CD8-positive, alpha-beta memory T cell (primary cell): ENCODE measurements around the gene SAMD4B. TPM values are rescaled to one million over a fixed set of nuclear protein-coding genes. Genes with fewer than 3 reads are reported as not detected.

Source experiments
- CTCF ChIA-PET: fragments of 350-600 bp; sonication (Branson Sonifier 250); formaldehyde crosslinking; loops from one replicate; lab custom pipeline; 2021; ENCODE audit warnings: antibody characterized with exemption; lab: Charles Lee
- POLR2A ChIA-PET: fragments of 350-600 bp; sonication (Branson Sonifier 250); formaldehyde crosslinking; loops from one replicate; lab custom pipeline; 2021; ENCODE audit warnings: antibody characterized with exemption; lab: Charles Lee
- DNase-seq, 5 donors: peaks; one replicate each; pipeline versions ENCODE4 v3.0.0 to v3.0.0-alpha.2; 2020 to 2022; ENCODE audit warnings: mixed read lengths in 1 of 5
- H3K27ac ChIP-seq: one replicate; pipeline ENCODE4 v1.7.0; 2013; ENCODE audit warnings: low read depth, mild to moderate bottlenecking, low read length, moderate library complexity
- H3K27me3 ChIP-seq: 2 replicates; pipeline ENCODE4 v1.7.0; 2013; ENCODE audit warnings: low read length, mild to moderate bottlenecking; ENCODE audit not compliant: insufficient read depth, poor library complexity, severe bottlenecking
- H3K36me3 ChIP-seq: 2 replicates; pipeline ENCODE4 v1.7.0; 2013; ENCODE audit warnings: mild to moderate bottlenecking, low read length, moderate library complexity; ENCODE audit not compliant: insufficient read depth
- H3K4me1 ChIP-seq: 2 replicates; pipeline ENCODE4 v1.7.0; 2013; ENCODE audit warnings: mild to moderate bottlenecking, low read length, moderate library complexity; ENCODE audit not compliant: insufficient read depth
- H3K4me3 ChIP-seq: 2 replicates; pipeline ENCODE4 v1.7.0; 2013; ENCODE audit warnings: mild to moderate bottlenecking, low read length
- H3K9me3 ChIP-seq: 2 replicates; pipeline ENCODE4 v1.7.0; 2013; ENCODE audit warnings: mild to moderate bottlenecking, low read length
- H3K27ac Mint-ChIP-seq, 8 donors: one replicate each; pipeline ENCODE4 v1.8.0; 2020 to 2021; ENCODE audit warnings: mixed read lengths in 8 of 8, mild to moderate bottlenecking in 6 of 8, inconsistent platforms in 3 of 8, moderate library complexity in 3 of 8
- H3K27me3 Mint-ChIP-seq, 2 donors: one replicate each; pipeline ENCODE4 v1.8.0; 2020 to 2021; ENCODE audit warnings: mixed read lengths in 2 of 2, mild to moderate bottlenecking in 1 of 2, moderate library complexity in 1 of 2
- H3K36me3 Mint-ChIP-seq, 3 donors: one replicate each; pipeline ENCODE4 v1.8.0; 2020 to 2021; ENCODE audit warnings: mixed read lengths in 3 of 3, inconsistent platforms in 1 of 3, mild to moderate bottlenecking in 1 of 3
- H3K4me1 Mint-ChIP-seq, 3 donors: one replicate each; pipeline ENCODE4 v1.8.0; 2020 to 2021; ENCODE audit warnings: mixed read lengths in 3 of 3, inconsistent platforms in 1 of 3, mild to moderate bottlenecking in 1 of 3
- H3K4me3 Mint-ChIP-seq, 7 donors: one replicate each; pipeline ENCODE4 v1.8.0; 2020 to 2021; ENCODE audit warnings: mixed read lengths in 7 of 7, mild to moderate bottlenecking in 6 of 7, moderate library complexity in 4 of 7, inconsistent platforms in 2 of 7
- H3K9me3 Mint-ChIP-seq, 5 donors: one replicate each; pipeline ENCODE4 v1.8.0; 2020 to 2022; ENCODE audit warnings: mixed read lengths in 5 of 5, mild to moderate bottlenecking in 3 of 5, moderate library complexity in 2 of 5, inconsistent platforms in 1 of 5
- polyA plus RNA-seq: library from polyadenylated mRNA; unstranded; fragments of 300-500 nt; fragmentation: Illumina TruSeq; gene quantifications from one replicate; pipeline ENCODE4 v1.2.3, GENCODE V29; 2021
- total RNA-seq, 2 experiments: library from RNA; stranded (reverse); gene quantifications; one replicate each; pipeline ENCODE4 v1.2.3, GENCODE V29; 2021

SAMD4B gene
- total and polyA plus RNA-seq, 3 experiments from 2014 or later, result 18.7 to 55.6 (median 54.3) TPM

DNA sequence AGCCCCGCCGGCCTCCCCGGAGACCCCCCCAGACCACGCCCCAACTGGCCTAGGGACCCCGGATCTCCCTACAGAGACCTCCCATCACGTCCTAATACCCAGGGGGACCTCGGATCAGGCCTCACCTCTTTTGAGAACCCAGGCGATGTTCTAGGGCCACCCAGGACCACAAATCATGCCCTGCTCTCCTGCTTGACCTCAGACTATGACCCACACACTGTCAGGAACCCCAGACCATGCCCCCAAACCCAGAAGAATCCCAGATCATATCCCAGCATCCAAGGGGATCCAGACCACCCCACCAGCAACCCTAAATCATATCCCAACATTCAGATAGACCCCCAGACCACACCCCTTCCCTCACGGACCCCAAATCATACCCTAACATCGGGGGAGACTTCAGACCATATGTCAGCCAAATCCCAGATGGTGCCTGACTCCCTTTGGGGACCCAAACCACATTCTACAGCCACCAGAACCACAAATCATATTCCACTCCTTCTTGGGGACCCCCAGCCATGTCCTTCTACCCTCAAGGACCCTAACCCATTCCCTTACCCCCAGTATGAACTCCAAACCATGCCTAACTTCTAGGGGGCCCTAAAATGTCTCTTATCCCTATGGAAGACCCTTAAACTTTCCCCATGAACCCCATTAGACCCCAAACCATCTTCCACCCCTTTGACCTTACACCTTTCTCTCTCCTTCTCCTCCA is 20.9 kb upstream of the SAMD4B start:
- CTCF ChIA-PET, result no interaction called here
- Histone ChIP-seq H3K27ac (no peak overlapping the region), H3K36me3 (no peaks in the 10 kb centered on the region), H3K4me1 (peaks cover 14% of the 10 kb centered on the region), H3K9me3 (no peaks in the 10 kb centered on the region), H3K27me3 (no peaks in the 10 kb centered on the region), H3K4me3 (no peak overlapping the region)
- POLR2A ChIA-PET, result no interaction called here
- Mint-ChIP-seq H3K27me3 (no peaks in the 10 kb centered on the region), H3K9me3 (no peaks in the 10 kb centered on the region), H3K27ac (peak overlapping the region; percentile 7 to 96 (median 90)), H3K4me3 (peak overlapping the region; percentile 69 to 93 (median 85)), H3K4me1 (peaks cover 33 to 42% (median 35%) of the 10 kb centered on the region in 3 donors), H3K36me3 (peaks cover 0 to 20% (median 3%) of the 10 kb centered on the region in 3 donors)
- no peak for DNase-seq

DNA sequence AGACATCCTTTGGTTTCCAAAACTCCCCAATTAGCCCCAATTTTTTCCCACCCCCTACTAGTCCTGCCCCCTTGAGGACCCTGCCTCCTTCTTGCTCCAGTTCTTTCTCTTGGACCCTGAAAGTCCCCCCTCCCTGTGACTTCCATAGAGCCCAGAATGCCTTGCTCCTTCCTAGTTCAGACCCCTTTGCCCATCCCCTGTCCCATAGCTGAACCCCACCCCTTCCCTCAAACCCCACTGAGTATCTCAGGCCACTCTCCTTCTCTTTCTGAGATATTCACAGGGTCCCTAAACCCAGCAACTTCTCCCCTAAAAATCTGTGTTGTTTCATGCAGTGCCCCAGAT is 20.4 kb upstream of the SAMD4B start:
- Mint-ChIP-seq H3K4me3 (peak overlapping the region; percentile 74 to 93 (median 85)), H3K4me1 (peaks cover 33 to 44% (median 34%) of the 10 kb centered on the region in 3 donors), H3K27me3 (no peaks in the 10 kb centered on the region), H3K9me3 (no peaks in the 10 kb centered on the region), H3K27ac (peak overlapping the region; percentile 7 to 96 (median 92)), H3K36me3 (peaks cover 0 to 18% (median 2%) of the 10 kb centered on the region in 3 donors)
- POLR2A ChIA-PET, result no interaction called here
- Histone ChIP-seq H3K27me3 (no peaks in the 10 kb centered on the region), H3K4me3 (no peak overlapping the region), H3K27ac (no peak overlapping the region), H3K9me3 (no peaks in the 10 kb centered on the region), H3K36me3 (no peaks in the 10 kb centered on the region), H3K4me1 (peaks cover 14% of the 10 kb centered on the region)
- no peak for DNase-seq
- CTCF ChIA-PET, result interaction anchor here (1.3 kb wide), 1 partner anchor 200 kb away, joined by 4 read pairs; no protein-coding TSS in a partner anchor

DNA sequence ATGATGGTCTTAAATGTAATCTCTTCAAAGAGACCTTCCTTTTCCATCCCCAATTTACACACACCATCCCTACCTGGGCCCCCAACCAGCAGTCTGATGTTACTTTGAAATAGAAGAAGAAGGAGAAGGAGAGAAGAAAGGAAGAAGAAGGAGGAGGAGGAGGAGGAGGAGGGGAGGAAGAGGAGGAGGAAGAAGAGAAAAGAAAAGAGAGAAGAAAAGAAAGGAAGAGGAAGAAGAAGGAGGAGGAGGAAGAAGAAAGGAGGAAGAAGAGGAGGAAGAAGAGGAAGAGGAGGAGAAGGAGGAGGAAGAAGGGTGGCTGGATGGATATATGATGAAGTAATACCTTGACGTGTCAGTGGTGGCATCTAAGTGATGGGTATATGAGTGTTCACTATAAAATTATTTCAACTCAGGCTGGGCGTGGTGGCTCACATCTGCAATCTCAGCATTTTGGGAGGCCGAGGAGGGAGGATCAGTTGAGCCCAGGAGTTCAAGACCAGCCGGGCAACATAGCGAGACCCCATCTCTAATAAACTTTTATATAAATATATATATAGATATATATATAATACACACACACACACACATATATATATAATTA is 17.9 kb upstream of the SAMD4B start:
- no peak for DNase-seq
- peaks cover 21% of the 10 kb centered on the region for H3K36me3 ChIP-seq
- H3K27me3 ChIP-seq, result no peaks in the 10 kb centered on the region
- H3K27me3 Mint-ChIP-seq, result no peaks in the 10 kb centered on the region
- H3K36me3 Mint-ChIP-seq, result peaks cover 3 to 38% (median 11%) of the 10 kb centered on the region in 3 donors
- CTCF ChIA-PET, result no interaction called here
- H3K9me3 ChIP-seq, result no peaks in the 10 kb centered on the region
- H3K4me3 ChIP-seq, result no peak overlapping the region
- no peak overlapping the region for H3K27ac ChIP-seq
- peaks cover 33 to 51% (median 48%) of the 10 kb centered on the region in 3 donors for H3K4me1 Mint-ChIP-seq
- H3K4me3 Mint-ChIP-seq, result no peak overlapping the region
- H3K9me3 Mint-ChIP-seq, result no peaks in the 10 kb centered on the region
- H3K4me1 ChIP-seq, result peaks cover 34% of the 10 kb centered on the region
- POLR2A ChIA-PET, result no interaction called here
- peak overlapping the region in 5 of 8 donors; percentile 13 to 95 (median 74) for H3K27ac Mint-ChIP-seq

DNA sequence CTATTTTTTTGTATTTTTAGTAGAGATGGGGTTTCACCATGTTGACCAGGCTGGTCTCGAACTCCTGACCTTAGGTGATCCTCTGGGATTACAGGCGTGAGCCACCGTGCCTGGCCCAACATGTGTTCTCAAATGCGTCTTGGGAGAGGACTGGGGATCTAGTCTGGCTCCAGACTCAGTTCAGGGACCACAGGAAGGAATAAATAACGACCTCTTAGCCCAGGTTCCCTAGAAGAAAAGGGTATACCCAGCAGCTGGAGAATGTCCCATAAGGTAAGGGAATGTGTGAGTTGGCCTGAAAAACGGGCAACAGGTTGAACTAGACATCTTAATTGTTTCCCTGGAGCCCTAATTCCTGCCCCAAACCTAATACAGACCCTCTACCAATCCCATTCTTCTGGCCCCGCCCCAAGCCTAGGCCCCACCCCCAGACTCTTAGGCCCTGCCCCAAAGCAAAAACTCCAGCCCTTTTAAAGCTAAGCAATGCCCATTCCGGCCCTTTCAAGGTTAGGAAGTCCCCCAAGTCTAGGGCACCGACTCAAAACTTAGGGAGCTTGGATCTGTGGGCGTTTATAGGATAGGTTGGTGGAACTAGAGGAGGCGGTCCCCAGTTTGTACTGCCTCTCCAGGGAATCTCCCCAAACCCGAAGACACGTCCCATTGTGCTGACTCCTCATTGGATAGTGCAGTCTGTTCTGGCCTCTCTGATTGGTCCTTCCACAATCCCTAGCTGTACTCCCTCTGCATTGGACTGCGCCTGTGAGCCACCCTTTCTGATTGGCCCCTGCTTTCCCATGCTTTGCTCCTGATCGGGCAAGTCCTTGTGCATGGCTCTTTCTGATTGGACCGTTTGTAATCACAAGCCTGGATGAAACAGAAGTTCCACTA is 16.2 kb upstream of the SAMD4B start:
- Histone ChIP-seq H3K36me3 (peaks cover 25% of the 10 kb centered on the region), H3K4me1 (peaks cover 33% of the 10 kb centered on the region), H3K27me3 (no peaks in the 10 kb centered on the region), H3K9me3 (no peaks in the 10 kb centered on the region), H3K4me3 (no peak overlapping the region), H3K27ac (no peak overlapping the region)
- peak in 1 of 5 donors; percentile 14 for DNase-seq
- Mint-ChIP-seq H3K4me3 (no peak overlapping the region), H3K27me3 (no peaks in the 10 kb centered on the region), H3K9me3 (no peaks in the 10 kb centered on the region), H3K27ac (peak overlapping the region in 7 of 8 donors; percentile 11 to 94 (median 54)), H3K4me1 (peaks cover 32 to 57% (median 50%) of the 10 kb centered on the region in 3 donors), H3K36me3 (peaks cover 3 to 52% (median 9%) of the 10 kb centered on the region in 3 donors)
- ChIA-PET CTCF (interaction anchor here (0.6 to 3.0 kb wide), 3 partner anchors 113 to 239 kb away, joined by 3 to 13 read pairs (median 3); no protein-coding TSS in a partner anchor), POLR2A (no interaction called here)

DNA sequence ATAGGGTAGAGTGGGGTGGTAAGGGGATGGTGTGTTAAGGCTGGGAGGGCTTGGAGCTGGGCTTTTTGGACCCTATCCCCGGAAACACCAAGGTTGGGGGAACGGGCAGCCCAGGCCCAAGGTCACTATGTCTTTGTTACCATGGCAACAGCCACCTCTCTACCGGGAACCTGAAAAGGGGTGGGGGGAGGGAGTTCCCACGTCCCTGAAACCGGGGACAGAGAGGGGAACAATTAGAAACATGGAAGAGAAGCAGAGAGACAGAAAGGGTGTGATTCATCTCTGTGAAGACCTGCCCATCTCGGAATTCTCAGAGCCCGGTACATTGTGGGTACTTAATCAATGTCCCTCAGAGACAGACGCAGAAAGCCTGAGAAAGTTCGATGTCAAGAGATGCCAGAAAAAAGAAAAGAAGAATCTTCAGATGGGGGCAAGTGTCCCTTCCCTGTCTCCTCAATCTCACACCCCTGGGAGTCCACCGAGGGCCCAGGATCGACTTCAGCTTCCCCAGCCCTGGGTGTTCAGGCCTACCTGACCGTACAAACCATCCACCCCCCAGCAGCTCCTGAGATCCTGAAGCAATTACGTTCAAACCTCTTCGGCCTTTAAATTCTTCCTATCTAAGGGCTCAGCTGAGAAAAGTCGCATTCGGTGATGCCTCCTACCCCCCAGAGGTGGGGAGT is 14.7 kb upstream of the SAMD4B start:
- ChIA-PET POLR2A (interaction anchor here (1.0 kb wide), 1 partner anchor 205 kb away, joined by 3 read pairs; no protein-coding TSS in a partner anchor), CTCF (interaction anchor here (0.8 to 3.0 kb wide), 11 partner anchors 9 to 207 kb away, joined by 3 to 13 read pairs (median 3); partner anchors contain the start of gene IFNL1)
- DNase-seq, result no peak
- Histone ChIP-seq H3K4me3 (no peak overlapping the region), H3K4me1 (peaks cover 42% of the 10 kb centered on the region), H3K27me3 (no peaks in the 10 kb centered on the region), H3K9me3 (no peaks in the 10 kb centered on the region), H3K36me3 (peaks cover 25% of the 10 kb centered on the region), H3K27ac (no peak overlapping the region)
- Mint-ChIP-seq H3K9me3 (no peaks in the 10 kb centered on the region), H3K4me1 (peaks cover 28 to 56% (median 48%) of the 10 kb centered on the region in 3 donors), H3K36me3 (peaks cover 3 to 62% (median 11%) of the 10 kb centered on the region in 3 donors), H3K4me3 (no peak overlapping the region), H3K27me3 (no peaks in the 10 kb centered on the region), H3K27ac (peak overlapping the region in 6 of 8 donors; percentile 47 to 97 (median 72))

DNA sequence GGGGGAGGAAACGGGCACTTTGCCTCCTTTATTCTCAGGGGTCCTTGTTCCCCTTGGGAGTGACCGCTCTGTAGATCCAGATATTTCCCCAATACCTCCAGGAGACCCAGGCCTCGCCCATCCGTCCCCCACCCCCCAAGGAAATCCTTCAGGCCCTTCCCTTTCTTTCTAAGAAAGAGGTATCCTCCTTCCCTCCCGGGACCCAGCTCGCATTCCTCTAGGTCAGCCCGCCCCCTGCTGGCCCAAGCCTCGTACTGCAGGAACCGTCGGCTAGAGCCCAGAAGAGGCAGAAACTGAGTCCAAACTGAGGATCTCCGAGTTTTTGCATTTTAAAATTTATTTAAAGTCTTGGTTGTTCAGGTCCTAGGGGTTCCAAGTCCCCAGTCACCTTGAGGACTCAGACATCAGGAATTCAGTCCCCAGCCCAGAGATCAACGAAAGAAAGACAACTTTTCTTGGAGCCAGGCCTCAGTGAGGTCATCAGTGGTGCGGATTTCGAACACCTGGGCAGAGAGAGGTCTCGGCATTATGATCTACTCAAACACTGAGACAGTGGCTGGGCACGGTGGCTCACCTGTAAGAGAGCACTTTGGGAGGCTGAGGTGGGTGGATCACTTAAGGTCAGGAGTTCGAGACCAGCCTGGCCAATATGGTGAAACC is 14.0 kb upstream of the SAMD4B start:
- Mint-ChIP-seq H3K4me3 (peak overlapping the region in 4 of 7 donors; percentile 30 to 67 (median 63)), H3K27ac (peak overlapping the region; percentile 47 to 97 (median 86)), H3K9me3 (no peaks in the 10 kb centered on the region), H3K4me1 (peaks cover 28 to 59% (median 48%) of the 10 kb centered on the region in 3 donors), H3K27me3 (no peaks in the 10 kb centered on the region), H3K36me3 (peaks cover 6 to 67% (median 11%) of the 10 kb centered on the region in 3 donors)
- ChIA-PET POLR2A (no interaction called here), CTCF (interaction anchor here (0.8 to 3.0 kb wide), 12 partner anchors 8 to 208 kb away, joined by 3 to 13 read pairs (median 3); partner anchors contain the start of gene IFNL1)
- DNase-seq, result peak; percentile 64 to 87 (median 75)
- Histone ChIP-seq H3K27me3 (no peaks in the 10 kb centered on the region), H3K4me3 (no peak overlapping the region), H3K27ac (no peak overlapping the region), H3K4me1 (peaks cover 49% of the 10 kb centered on the region), H3K9me3 (no peaks in the 10 kb centered on the region), H3K36me3 (peaks cover 25% of the 10 kb centered on the region)

DNA sequence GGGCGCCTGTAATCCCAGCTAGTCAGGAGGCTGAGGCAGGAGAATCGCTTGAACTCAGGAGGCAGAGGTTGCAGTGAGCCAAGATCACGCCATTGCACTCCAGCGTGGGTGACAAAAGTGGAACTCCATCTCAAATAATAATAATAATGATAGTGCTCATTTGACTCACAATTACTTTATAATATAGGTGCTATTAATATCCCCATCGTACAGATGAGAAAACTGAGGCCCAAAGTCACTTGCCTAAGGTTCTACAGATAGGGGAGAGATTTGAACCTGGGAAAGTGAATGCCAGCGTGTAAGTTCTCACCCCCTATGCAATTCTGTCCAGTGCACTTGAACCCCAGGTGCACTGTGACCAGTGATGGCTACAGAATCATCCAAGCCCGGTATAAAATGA is 12.3 kb upstream of the SAMD4B start:
- POLR2A ChIA-PET, result no interaction called here
- H3K4me1 ChIP-seq, result peaks cover 65% of the 10 kb centered on the region
- Mint-ChIP-seq H3K4me3 (peak overlapping the region in 2 of 7 donors; percentile 32), H3K27ac (peak overlapping the region in 5 of 8 donors; percentile 17 to 91 (median 68)), H3K27me3 (no peaks in the 10 kb centered on the region), H3K9me3 (no peaks in the 10 kb centered on the region), H3K4me1 (peaks cover 35 to 72% (median 60%) of the 10 kb centered on the region in 3 donors), H3K36me3 (peaks cover 6 to 75% (median 11%) of the 10 kb centered on the region in 3 donors)
- CTCF ChIA-PET, result interaction anchor here (1.4 to 1.8 kb wide), 2 partner anchors 32 to 208 kb away, joined by 4 to 5 read pairs; no protein-coding TSS in a partner anchor
- no peaks in the 10 kb centered on the region for H3K27me3 ChIP-seq
- H3K36me3 ChIP-seq, result peaks cover 25% of the 10 kb centered on the region
- no peak overlapping the region for H3K27ac ChIP-seq
- no peak overlapping the region for H3K4me3 ChIP-seq
- no peak for DNase-seq
- no peaks in the 10 kb centered on the region for H3K9me3 ChIP-seq
